Fibroblast of lung (primary cell): Measurements from ENCODE around the gene MIER1.

Experiments used
- EZH2 ChIP-seq: IDR thresholded peaks from 2 replicates; pipeline ENCODE4 v1.5.1; 2012; ENCODE audit warnings: low read length, control low read depth, mild to moderate bottlenecking; ENCODE audit errors: missing control alignments
- TF ChIP-seq, protein P1 (sequence below), 2 donors: IDR thresholded peaks in 1 of 2; conservative IDR thresholded peaks in 1 of 2; 1 replicate in 1 of 2; 2 replicates in 1 of 2; pipeline ENCODE4 v1.5.1; 2011 to 2012; ENCODE audit warnings: low read length in 2 of 2, control low read depth in 1 of 2, inconsistent platforms in 1 of 2, low read depth in 1 of 2, mild to moderate bottlenecking in 1 of 2

- TF ChIP-seq, protein P1, sequence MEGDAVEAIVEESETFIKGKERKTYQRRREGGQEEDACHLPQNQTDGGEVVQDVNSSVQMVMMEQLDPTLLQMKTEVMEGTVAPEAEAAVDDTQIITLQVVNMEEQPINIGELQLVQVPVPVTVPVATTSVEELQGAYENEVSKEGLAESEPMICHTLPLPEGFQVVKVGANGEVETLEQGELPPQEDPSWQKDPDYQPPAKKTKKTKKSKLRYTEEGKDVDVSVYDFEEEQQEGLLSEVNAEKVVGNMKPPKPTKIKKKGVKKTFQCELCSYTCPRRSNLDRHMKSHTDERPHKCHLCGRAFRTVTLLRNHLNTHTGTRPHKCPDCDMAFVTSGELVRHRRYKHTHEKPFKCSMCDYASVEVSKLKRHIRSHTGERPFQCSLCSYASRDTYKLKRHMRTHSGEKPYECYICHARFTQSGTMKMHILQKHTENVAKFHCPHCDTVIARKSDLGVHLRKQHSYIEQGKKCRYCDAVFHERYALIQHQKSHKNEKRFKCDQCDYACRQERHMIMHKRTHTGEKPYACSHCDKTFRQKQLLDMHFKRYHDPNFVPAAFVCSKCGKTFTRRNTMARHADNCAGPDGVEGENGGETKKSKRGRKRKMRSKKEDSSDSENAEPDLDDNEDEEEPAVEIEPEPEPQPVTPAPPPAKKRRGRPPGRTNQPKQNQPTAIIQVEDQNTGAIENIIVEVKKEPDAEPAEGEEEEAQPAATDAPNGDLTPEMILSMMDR (conservative IDR thresholded peaks at IDR 0.05 in 1 of 2, IDR thresholded peaks at IDR 0.05 in 1 of 2; ENCODE audit: low read depth in 1 of 2, low read length in 2 of 2) = no peak
- TF ChIP-seq EZH2 = no peak
Observed at GRCh38 chr1:66981679-66982078, 56.9 kb downstream of the MIER1 start.
